ENCODE data around the gene HINT1. TPM values are rescaled to one million over a fixed set of nuclear protein-coding genes. Genes with fewer than 3 reads are reported as not detected.
"Not testable (repeated sequence)": the region's sequence is repeated elsewhere in the genome, so short reads cannot be mapped to it uniquely, and the experiment has no call there.

Gene HINT1
- total and polyA plus RNA-seq, 7 donors = 205 to 441 (median 280) TPM

- intact Hi-C loops (cut with DNase I) = no loop called here
- no peak for ATAC-seq
- Histone ChIP-seq H3K9me3 (no peaks in the 10 kb centered on the region), H3K4me1 (no peaks in the 10 kb centered on the region), H3K27me3 (ENCODE audit: insufficient read depth in 3 of 3, low read length in 2 of 3) (peaks cover 0 to 4% (median 0%) of the 10 kb centered on the region in 3 donors), H3K36me3 (ENCODE audit: insufficient read depth in 1 of 2, low read depth in 1 of 2) (no peaks in the 10 kb centered on the region), H3K27ac (no peak overlapping the region), H3K4me3 (no peak overlapping the region)
- WGBS, 3 donors = 94 to 98% (median 95%) methylated on average over 2 of the region's 2 CpGs
- no peak for TF ChIP-seq CTCF (IDR thresholded peaks at IDR 0.05)
- no peak for DNase-seq
Measured at GRCh38 chr5:131139321-131139720, 25.7 kb downstream of the HINT1 start.

- H3K36me3 ChIP-seq (ENCODE audit: insufficient read depth in 1 of 2, low read depth in 1 of 2); H3K27me3 ChIP-seq (ENCODE audit: insufficient read depth in 3 of 3, low read length in 2 of 3); H3K9me3 ChIP-seq; intact Hi-C loops (cut with DNase I); DNase-seq; H3K4me3 ChIP-seq; ATAC-seq; H3K4me1 ChIP-seq; H3K27ac ChIP-seq: not testable (repeated sequence)
- WGBS, 3 donors = 79 to 82% (median 82%) methylated on average over 5 of the region's 5 CpGs
Measured at GRCh38 chr5:131138406-131138805, 26.6 kb downstream of the HINT1 start.

- H3K27me3 ChIP-seq (ENCODE audit: insufficient read depth in 3 of 3, low read length in 2 of 3); H3K36me3 ChIP-seq (ENCODE audit: insufficient read depth in 1 of 2, low read depth in 1 of 2); intact Hi-C loops (cut with DNase I); H3K4me3 ChIP-seq; H3K9me3 ChIP-seq; ATAC-seq; H3K27ac ChIP-seq; DNase-seq; H3K4me1 ChIP-seq: not testable (repeated sequence)
- WGBS, 3 donors = 91 to 96% (median 95%) methylated on average over 1 of the region's 2 CpGs
Measured at GRCh38 chr5:131133091-131133490, 32.0 kb downstream of the HINT1 start.

- H3K4me3 ChIP-seq = no peak overlapping the region
- intact Hi-C loops (cut with DNase I) = no loop called here
- DNase-seq = no peak
- WGBS, 3 donors = 85 to 90% (median 85%) methylated on average over 4 of the region's 4 CpGs
- ATAC-seq = no peak
- no peaks in the 10 kb centered on the region for H3K9me3 ChIP-seq
- H3K27me3 ChIP-seq (ENCODE audit: insufficient read depth in 3 of 3, low read length in 2 of 3) = no peaks in the 10 kb centered on the region
- no peak for TF ChIP-seq CTCF (IDR thresholded peaks at IDR 0.05)
- H3K36me3 ChIP-seq (ENCODE audit: insufficient read depth in 1 of 2, low read depth in 1 of 2) = no peaks in the 10 kb centered on the region
- H3K4me1 ChIP-seq = no peaks in the 10 kb centered on the region
- no peak overlapping the region for H3K27ac ChIP-seq
Measured at GRCh38 chr5:131129306-131129705, 35.8 kb downstream of the HINT1 start.

- H3K4me1 ChIP-seq; H3K27me3 ChIP-seq (ENCODE audit: insufficient read depth in 3 of 3, low read length in 2 of 3); H3K4me3 ChIP-seq; DNase-seq; H3K9me3 ChIP-seq; intact Hi-C loops (cut with DNase I); H3K27ac ChIP-seq; H3K36me3 ChIP-seq (ENCODE audit: insufficient read depth in 1 of 2, low read depth in 1 of 2); ATAC-seq: not testable (repeated sequence)
- WGBS, 3 donors = 94 to 99% (median 96%) methylated on average over 2 of the region's 2 CpGs
Measured at GRCh38 chr5:131127244-131127643, 37.8 kb downstream of the HINT1 start.

- Histone ChIP-seq H3K36me3 (ENCODE audit: insufficient read depth in 1 of 2, low read depth in 1 of 2) (no peaks in the 10 kb centered on the region), H3K27ac (no peak overlapping the region), H3K27me3 (ENCODE audit: insufficient read depth in 3 of 3, low read length in 2 of 3) (no peaks in the 10 kb centered on the region), H3K9me3 (no peaks in the 10 kb centered on the region), H3K4me3 (no peak overlapping the region), H3K4me1 (no peaks in the 10 kb centered on the region)
- ATAC-seq (no peak), DNase-seq (no peak)
- intact Hi-C loops (cut with DNase I) = loop anchor here (5.0 to 10.0 kb wide), 4 partner anchors 1000 to 1342 kb away; partner anchors contain the start of gene CHSY3 (in 2 of the 2)
- WGBS, 3 donors = 40 to 57% (median 52%) methylated on average over 2 of the region's 2 CpGs
- TF ChIP-seq CTCF (IDR thresholded peaks at IDR 0.05) = no peak
Measured at GRCh38 chr5:131114754-131115153, 50.3 kb downstream of the HINT1 start.
